Frontal cortex (tissue), 4 donors: ENCODE data around the gene WDR19. TPM values are rescaled to one million over a fixed set of nuclear protein-coding genes. Genes with fewer than 3 reads are reported as not detected.
A peak's percentile ranks its signal among the peaks of the same experiment; 100 is the strongest.
"Not testable (repeated sequence)": the region's sequence is repeated elsewhere in the genome, so short reads cannot be mapped to it uniquely, and the experiment has no call there.

Experiments used
- DNase-seq, 2 donors: peaks; one replicate each; pipeline ENCODE4 v3.0.0; 2012; ENCODE audit warnings: low spot score in 2 of 2
- FAIRE-seq: peaks from 2 replicates; lab custom pipeline; 2012; peaks lifted over from hg19 to GRCh38; lab: Jason Lieb, UNC
- total RNA-seq: library from RNA; depleted of rRNA; stranded (reverse); fragments of >200 nt; gene quantifications from one replicate; pipeline ENCODE4 v1.2.3, GENCODE V29; 2014
- donor health status: control.
- donor health status: control.
- donor health status: control.

The WDR19 gene
- total RNA-seq, 1 donor from 2014 or later = 43.2 TPM

GRCh38 chr4:39287223-39287622 lies 104.9 kb downstream of the WDR19 start:
- no peak for DNase-seq
- FAIRE-seq = no peak

GRCh38 chr4:39291686-39292085 lies 109.4 kb downstream of the WDR19 start:
- DNase-seq (no peak), FAIRE-seq (no peak)

GRCh38 chr4:39292433-39292832 lies 110.1 kb downstream of the WDR19 start:
- DNase-seq, FAIRE-seq: not testable (repeated sequence)

GRCh38 chr4:39295784-39296183 lies 113.5 kb downstream of the WDR19 start:
- no peak for DNase-seq
- FAIRE-seq = no peak

- no peak for FAIRE-seq
Observed at GRCh38 chr4:39302901-39303300, 120.6 kb downstream of the WDR19 start.

GRCh38 chr4:39303871-39304270 lies 121.5 kb downstream of the WDR19 start:
- DNase-seq (no peak), FAIRE-seq (no peak)

More at GRCh38 chr4:39302901-39303300, 120.6 kb downstream of the WDR19 start:
- DNase-seq = no peak

GRCh38 chr4:39304651-39305050 lies 122.3 kb downstream of the WDR19 start:
- FAIRE-seq (no peak), DNase-seq (no peak)

- no peak for FAIRE-seq
- DNase-seq = no peak
Observed at GRCh38 chr4:39305912-39306677, 123.8 kb downstream of the WDR19 start.

- FAIRE-seq (no peak), DNase-seq (no peak)
Observed at GRCh38 chr4:39308611-39309010, 126.3 kb downstream of the WDR19 start.

- DNase-seq (no peak), FAIRE-seq (no peak)
Observed at GRCh38 chr4:39312816-39313215, 130.5 kb downstream of the WDR19 start.

- no peak for DNase-seq
- no peak for FAIRE-seq
Observed at GRCh38 chr4:39319676-39320075, 137.3 kb downstream of the WDR19 start.

- DNase-seq (no peak), FAIRE-seq (no peak)
Observed at GRCh38 chr4:39320381-39321115, 138.2 kb downstream of the WDR19 start.

GRCh38 chr4:39323821-39324220 lies 141.5 kb downstream of the WDR19 start:
- FAIRE-seq (peak; percentile 64), DNase-seq (no peak)

GRCh38 chr4:39324446-39324845 lies 142.1 kb downstream of the WDR19 start:
- no peak for DNase-seq
- peak; percentile 84 for FAIRE-seq

GRCh38 chr4:39324897-39325613 lies 142.7 kb downstream of the WDR19 start:
- DNase-seq (no peak), FAIRE-seq (no peak)

GRCh38 chr4:39326468-39326977 lies 144.2 kb downstream of the WDR19 start:
- no peak for DNase-seq
- no peak for FAIRE-seq

- DNase-seq = no peak
- no peak for FAIRE-seq
Observed at GRCh38 chr4:39330353-39330752, 148.0 kb downstream of the WDR19 start.

GRCh38 chr4:39331191-39331590 lies 148.9 kb downstream of the WDR19 start:
- FAIRE-seq (no peak), DNase-seq (no peak)
